Hepatocyte (in vitro differentiated cells): ENCODE results near the gene ZMPSTE24.

Experiments used
- CTCF ChIP-seq: fragments of 200-600 bp; sonication (generic); IDR thresholded peaks from 2 replicates; pipeline ENCODE4 v1.5.1; 2016; ENCODE audit warnings: antibody characterized with exemption, mild to moderate bottlenecking; ENCODE audit not compliant: poor library complexity
- EZH2phosphoT487 ChIP-seq: fragments of 200-600 bp; sonication (generic); IDR thresholded peaks from one replicate; pipeline ENCODE4 v1.6.1; 2018; ENCODE audit warnings: antibody characterized with exemption, mild to moderate bottlenecking, low read depth, moderate library complexity; ENCODE audit not compliant: unreplicated experiment, severe bottlenecking

- TF ChIP-seq CTCF (peak; percentile 98), EZH2phosphoT487 (no peak)
These were observed 80.8 kb downstream of the ZMPSTE24 start for GRCh38 chr1:40338745-40339419.
